H1 (cell line): ENCODE data around the gene SMYD5.

Experiments
- MAFK ChIP-seq: IDR thresholded peaks from 2 replicates; pipeline ENCODE4 v1.6.1; 2012; ENCODE audit warnings: low read depth, mild to moderate bottlenecking, improper control_type of control experiment, low read length
- POLR2A ChIP-seq, 2 experiments: IDR thresholded peaks; 1 replicate in 1 of 2; 2 replicates in 1 of 2; pipeline ENCODE4 v1.6.1; 2011; ENCODE audit warnings: low read depth in 2 of 2, low read length in 2 of 2, mild to moderate bottlenecking in 2 of 2; ENCODE audit errors: control extremely low read depth in 1 of 2
- RAD21 ChIP-seq, 2 experiments: IDR thresholded peaks in 1 of 2; conservative IDR thresholded peaks in 1 of 2; 2 replicates each; pipeline ENCODE4 v1.6.1; 2011; ENCODE audit warnings: low read depth in 2 of 2, low read length in 2 of 2, improper control_type of control experiment in 1 of 2, inconsistent platforms in 1 of 2, mild to moderate bottlenecking in 1 of 2, moderate library complexity in 1 of 2
- RBBP5 ChIP-seq: IDR thresholded peaks from 2 replicates; pipeline ENCODE4 v1.7.1; 2012; ENCODE audit warnings: low read depth, mild to moderate bottlenecking, inconsistent platforms, low read length, moderate library complexity, borderline replicate concordance
- RFX5 ChIP-seq: IDR thresholded peaks from 2 replicates; pipeline ENCODE4 v1.6.1; 2011; ENCODE audit warnings: low read depth, low read length, improper control_type of control experiment, borderline replicate concordance
- SRF ChIP-seq: IDR thresholded peaks from 2 replicates; pipeline ENCODE4 v1.6.1; 2011; ENCODE audit warnings: mild to moderate bottlenecking, low read depth, low read length, moderate library complexity
- TAF1 ChIP-seq: IDR thresholded peaks from 2 replicates; pipeline ENCODE4 v1.6.1; 2011; ENCODE audit warnings: mild to moderate bottlenecking, low read depth, low read length
- TEAD4 ChIP-seq: IDR thresholded peaks from 2 replicates; pipeline ENCODE4 v1.6.1; 2012; ENCODE audit warnings: low read depth, low read length, inconsistent platforms, mixed read lengths
- TF ChIP-seq, protein P1 (sequence below), 3 experiments: IDR thresholded peaks; 1 replicate in 2 of 3; 2 replicates in 1 of 3; pipeline versions ENCODE4 v1.5.1 to v1.6.1; 2011; ENCODE audit warnings: low read length in 3 of 3, mild to moderate bottlenecking in 3 of 3, inconsistent platforms in 2 of 3, low read depth in 1 of 3, moderate library complexity in 1 of 3; ENCODE audit not compliant: insufficient read depth in 1 of 3; ENCODE audit errors: control extremely low read depth in 1 of 3
- TF ChIP-seq, protein P2 (sequence below): IDR thresholded peaks from 2 replicates; pipeline ENCODE4 v1.6.1; 2012; ENCODE audit warnings: low read length, inconsistent platforms

DNA sequence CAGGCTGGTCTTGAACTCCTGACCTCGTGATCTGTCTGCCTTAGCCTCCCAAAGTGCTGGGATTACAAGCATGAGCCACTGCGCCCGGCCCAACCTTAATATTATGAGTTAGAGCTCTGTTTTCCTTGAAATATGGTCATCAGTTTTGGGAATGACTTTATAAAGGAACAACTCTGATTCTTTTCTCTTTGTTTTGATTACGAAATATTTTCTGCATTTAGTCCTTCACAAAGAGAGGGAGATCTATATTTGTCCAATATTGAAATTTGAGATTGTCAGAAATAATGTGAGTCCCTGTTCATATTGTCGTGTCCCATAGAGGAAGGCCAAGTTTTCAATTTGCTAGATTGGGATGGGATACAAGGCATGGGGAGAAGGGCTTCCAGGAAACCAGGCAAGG lies 3.1 kb downstream of the SMYD5 start:
- TF ChIP-seq POLR2A (IDR thresholded peaks at IDR 0.05; ENCODE audit: control extremely low read depth in 1 of 2, low read depth in 2 of 2, low read length in 2 of 2) (no peak), RAD21 (IDR thresholded peaks at IDR 0.05 in 1 of 2, conservative IDR thresholded peaks at IDR 0.05 in 1 of 2; ENCODE audit: low read depth in 2 of 2, low read length in 2 of 2) (no peak), TEAD4 (no peak), RFX5 (no peak), TAF1 (no peak), MAFK (no peak), SRF (no peak), RBBP5 (no peak)
- TF ChIP-seq, protein P1, sequence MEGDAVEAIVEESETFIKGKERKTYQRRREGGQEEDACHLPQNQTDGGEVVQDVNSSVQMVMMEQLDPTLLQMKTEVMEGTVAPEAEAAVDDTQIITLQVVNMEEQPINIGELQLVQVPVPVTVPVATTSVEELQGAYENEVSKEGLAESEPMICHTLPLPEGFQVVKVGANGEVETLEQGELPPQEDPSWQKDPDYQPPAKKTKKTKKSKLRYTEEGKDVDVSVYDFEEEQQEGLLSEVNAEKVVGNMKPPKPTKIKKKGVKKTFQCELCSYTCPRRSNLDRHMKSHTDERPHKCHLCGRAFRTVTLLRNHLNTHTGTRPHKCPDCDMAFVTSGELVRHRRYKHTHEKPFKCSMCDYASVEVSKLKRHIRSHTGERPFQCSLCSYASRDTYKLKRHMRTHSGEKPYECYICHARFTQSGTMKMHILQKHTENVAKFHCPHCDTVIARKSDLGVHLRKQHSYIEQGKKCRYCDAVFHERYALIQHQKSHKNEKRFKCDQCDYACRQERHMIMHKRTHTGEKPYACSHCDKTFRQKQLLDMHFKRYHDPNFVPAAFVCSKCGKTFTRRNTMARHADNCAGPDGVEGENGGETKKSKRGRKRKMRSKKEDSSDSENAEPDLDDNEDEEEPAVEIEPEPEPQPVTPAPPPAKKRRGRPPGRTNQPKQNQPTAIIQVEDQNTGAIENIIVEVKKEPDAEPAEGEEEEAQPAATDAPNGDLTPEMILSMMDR (IDR thresholded peaks at IDR 0.05; ENCODE audit: control extremely low read depth in 1 of 3, insufficient read depth in 1 of 3, low read depth in 1 of 3, low read length in 3 of 3): no peak
- TF ChIP-seq, protein P2, sequence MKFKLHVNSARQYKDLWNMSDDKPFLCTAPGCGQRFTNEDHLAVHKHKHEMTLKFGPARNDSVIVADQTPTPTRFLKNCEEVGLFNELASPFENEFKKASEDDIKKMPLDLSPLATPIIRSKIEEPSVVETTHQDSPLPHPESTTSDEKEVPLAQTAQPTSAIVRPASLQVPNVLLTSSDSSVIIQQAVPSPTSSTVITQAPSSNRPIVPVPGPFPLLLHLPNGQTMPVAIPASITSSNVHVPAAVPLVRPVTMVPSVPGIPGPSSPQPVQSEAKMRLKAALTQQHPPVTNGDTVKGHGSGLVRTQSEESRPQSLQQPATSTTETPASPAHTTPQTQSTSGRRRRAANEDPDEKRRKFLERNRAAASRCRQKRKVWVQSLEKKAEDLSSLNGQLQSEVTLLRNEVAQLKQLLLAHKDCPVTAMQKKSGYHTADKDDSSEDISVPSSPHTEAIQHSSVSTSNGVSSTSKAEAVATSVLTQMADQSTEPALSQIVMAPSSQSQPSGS: no peak
